Measurements from ENCODE around the gene KCNJ15. TPM values are rescaled to one million over a fixed set of nuclear protein-coding genes. Genes with fewer than 3 reads are reported as not detected.

The KCNJ15 gene
- total and polyA plus RNA-seq, 2 experiments from 2014 or later: not detected

GRCh38 chr21:38243732-38244406 lies 12.9 kb upstream of the KCNJ15 start:
- no peaks in the 10 kb centered on the region for H3K79me2 ChIP-seq (replicated peaks; ENCODE audit: insufficient read depth)
- H3K9me3 Mint-ChIP-seq: no peaks in the 10 kb centered on the region; the same call in 2 of the 3 replicates
- H3K36me3 Mint-ChIP-seq (ENCODE audit: low read depth): no peaks in the 10 kb centered on the region
- no peaks in the 10 kb centered on the region for H3K4me1 Mint-ChIP-seq
- H3K4me3 ChIP-seq: no peak overlapping the region
- H2AFZ ChIP-seq: no peak overlapping the region
- H3K36me3 ChIP-seq (ENCODE audit: insufficient read depth): no peaks in the 10 kb centered on the region
- no peak for DNase-seq (ENCODE audit: low spot score)
- H3K27me3 ChIP-seq (ENCODE audit: insufficient read depth): no peaks in the 10 kb centered on the region
- H3K4me2 ChIP-seq: no peak overlapping the region
- H3F3A ChIP-seq (replicated peaks; ENCODE audit: low read depth): no peaks in the 10 kb centered on the region
- H3K27ac ChIP-seq (ENCODE audit: low read depth): no peak overlapping the region
- H4K20me1 ChIP-seq (replicated peaks; ENCODE audit: insufficient read depth): no peaks in the 10 kb centered on the region
- H3K27ac Mint-ChIP-seq: no peak overlapping the region
- no peak overlapping the region for H3K4me3 Mint-ChIP-seq
- no peaks in the 10 kb centered on the region for H3K27me3 Mint-ChIP-seq (ENCODE audit: insufficient read depth, low read depth, poor library complexity)
- no peaks in the 10 kb centered on the region for H3K4me1 ChIP-seq (ENCODE audit: insufficient read depth)
- peaks cover 3% of the 10 kb centered on the region; the same call in 1 of the 2 replicates for H3K9me2 ChIP-seq (ENCODE audit: insufficient read depth)
- no peak for ATAC-seq
- TF ChIP-seq ZNF331 (CRISPR knock-in tag; IDR thresholded peaks at IDR 0.05; ENCODE audit: low read depth) (no peak), EZH2 (IDR thresholded peaks at IDR 0.05; ENCODE audit: low read depth, unreplicated experiment) (no peak), CREB1 (CRISPR knock-in tag; IDR thresholded peaks at IDR 0.05; ENCODE audit: low read depth) (no peak), NANOG (IDR thresholded peaks at IDR 0.05; ENCODE audit: borderline replicate concordance) (no peak), CTCF (conservative IDR thresholded peaks at IDR 0.05; ENCODE audit: low read depth in 2 of 2) (no peak), EZH2phosphoT487 (IDR thresholded peaks at IDR 0.05; ENCODE audit: unreplicated experiment) (no peak), JUNB (IDR thresholded peaks at IDR 0.05; ENCODE audit: unreplicated experiment) (no peak), POLR2AphosphoS5 (IDR thresholded peaks at IDR 0.05; ENCODE audit: low read depth) (no peak), ZNF114 (CRISPR knock-in tag; IDR thresholded peaks at IDR 0.05) (no peak), STAT1 (IDR thresholded peaks at IDR 0.05; ENCODE audit: unreplicated experiment) (no peak)
- TF ChIP-seq, protein P1, sequence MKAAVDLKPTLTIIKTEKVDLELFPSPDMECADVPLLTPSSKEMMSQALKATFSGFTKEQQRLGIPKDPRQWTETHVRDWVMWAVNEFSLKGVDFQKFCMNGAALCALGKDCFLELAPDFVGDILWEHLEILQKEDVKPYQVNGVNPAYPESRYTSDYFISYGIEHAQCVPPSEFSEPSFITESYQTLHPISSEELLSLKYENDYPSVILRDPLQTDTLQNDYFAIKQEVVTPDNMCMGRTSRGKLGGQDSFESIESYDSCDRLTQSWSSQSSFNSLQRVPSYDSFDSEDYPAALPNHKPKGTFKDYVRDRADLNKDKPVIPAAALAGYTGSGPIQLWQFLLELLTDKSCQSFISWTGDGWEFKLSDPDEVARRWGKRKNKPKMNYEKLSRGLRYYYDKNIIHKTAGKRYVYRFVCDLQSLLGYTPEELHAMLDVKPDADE (IDR thresholded peaks at IDR 0.05): no peak
- TF ChIP-seq, protein P2, sequence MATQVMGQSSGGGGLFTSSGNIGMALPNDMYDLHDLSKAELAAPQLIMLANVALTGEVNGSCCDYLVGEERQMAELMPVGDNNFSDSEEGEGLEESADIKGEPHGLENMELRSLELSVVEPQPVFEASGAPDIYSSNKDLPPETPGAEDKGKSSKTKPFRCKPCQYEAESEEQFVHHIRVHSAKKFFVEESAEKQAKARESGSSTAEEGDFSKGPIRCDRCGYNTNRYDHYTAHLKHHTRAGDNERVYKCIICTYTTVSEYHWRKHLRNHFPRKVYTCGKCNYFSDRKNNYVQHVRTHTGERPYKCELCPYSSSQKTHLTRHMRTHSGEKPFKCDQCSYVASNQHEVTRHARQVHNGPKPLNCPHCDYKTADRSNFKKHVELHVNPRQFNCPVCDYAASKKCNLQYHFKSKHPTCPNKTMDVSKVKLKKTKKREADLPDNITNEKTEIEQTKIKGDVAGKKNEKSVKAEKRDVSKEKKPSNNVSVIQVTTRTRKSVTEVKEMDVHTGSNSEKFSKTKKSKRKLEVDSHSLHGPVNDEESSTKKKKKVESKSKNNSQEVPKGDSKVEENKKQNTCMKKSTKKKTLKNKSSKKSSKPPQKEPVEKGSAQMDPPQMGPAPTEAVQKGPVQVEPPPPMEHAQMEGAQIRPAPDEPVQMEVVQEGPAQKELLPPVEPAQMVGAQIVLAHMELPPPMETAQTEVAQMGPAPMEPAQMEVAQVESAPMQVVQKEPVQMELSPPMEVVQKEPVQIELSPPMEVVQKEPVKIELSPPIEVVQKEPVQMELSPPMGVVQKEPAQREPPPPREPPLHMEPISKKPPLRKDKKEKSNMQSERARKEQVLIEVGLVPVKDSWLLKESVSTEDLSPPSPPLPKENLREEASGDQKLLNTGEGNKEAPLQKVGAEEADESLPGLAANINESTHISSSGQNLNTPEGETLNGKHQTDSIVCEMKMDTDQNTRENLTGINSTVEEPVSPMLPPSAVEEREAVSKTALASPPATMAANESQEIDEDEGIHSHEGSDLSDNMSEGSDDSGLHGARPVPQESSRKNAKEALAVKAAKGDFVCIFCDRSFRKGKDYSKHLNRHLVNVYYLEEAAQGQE (IDR thresholded peaks at IDR 0.05; ENCODE audit: unreplicated experiment): no peak
- TF ChIP-seq, protein P3, sequence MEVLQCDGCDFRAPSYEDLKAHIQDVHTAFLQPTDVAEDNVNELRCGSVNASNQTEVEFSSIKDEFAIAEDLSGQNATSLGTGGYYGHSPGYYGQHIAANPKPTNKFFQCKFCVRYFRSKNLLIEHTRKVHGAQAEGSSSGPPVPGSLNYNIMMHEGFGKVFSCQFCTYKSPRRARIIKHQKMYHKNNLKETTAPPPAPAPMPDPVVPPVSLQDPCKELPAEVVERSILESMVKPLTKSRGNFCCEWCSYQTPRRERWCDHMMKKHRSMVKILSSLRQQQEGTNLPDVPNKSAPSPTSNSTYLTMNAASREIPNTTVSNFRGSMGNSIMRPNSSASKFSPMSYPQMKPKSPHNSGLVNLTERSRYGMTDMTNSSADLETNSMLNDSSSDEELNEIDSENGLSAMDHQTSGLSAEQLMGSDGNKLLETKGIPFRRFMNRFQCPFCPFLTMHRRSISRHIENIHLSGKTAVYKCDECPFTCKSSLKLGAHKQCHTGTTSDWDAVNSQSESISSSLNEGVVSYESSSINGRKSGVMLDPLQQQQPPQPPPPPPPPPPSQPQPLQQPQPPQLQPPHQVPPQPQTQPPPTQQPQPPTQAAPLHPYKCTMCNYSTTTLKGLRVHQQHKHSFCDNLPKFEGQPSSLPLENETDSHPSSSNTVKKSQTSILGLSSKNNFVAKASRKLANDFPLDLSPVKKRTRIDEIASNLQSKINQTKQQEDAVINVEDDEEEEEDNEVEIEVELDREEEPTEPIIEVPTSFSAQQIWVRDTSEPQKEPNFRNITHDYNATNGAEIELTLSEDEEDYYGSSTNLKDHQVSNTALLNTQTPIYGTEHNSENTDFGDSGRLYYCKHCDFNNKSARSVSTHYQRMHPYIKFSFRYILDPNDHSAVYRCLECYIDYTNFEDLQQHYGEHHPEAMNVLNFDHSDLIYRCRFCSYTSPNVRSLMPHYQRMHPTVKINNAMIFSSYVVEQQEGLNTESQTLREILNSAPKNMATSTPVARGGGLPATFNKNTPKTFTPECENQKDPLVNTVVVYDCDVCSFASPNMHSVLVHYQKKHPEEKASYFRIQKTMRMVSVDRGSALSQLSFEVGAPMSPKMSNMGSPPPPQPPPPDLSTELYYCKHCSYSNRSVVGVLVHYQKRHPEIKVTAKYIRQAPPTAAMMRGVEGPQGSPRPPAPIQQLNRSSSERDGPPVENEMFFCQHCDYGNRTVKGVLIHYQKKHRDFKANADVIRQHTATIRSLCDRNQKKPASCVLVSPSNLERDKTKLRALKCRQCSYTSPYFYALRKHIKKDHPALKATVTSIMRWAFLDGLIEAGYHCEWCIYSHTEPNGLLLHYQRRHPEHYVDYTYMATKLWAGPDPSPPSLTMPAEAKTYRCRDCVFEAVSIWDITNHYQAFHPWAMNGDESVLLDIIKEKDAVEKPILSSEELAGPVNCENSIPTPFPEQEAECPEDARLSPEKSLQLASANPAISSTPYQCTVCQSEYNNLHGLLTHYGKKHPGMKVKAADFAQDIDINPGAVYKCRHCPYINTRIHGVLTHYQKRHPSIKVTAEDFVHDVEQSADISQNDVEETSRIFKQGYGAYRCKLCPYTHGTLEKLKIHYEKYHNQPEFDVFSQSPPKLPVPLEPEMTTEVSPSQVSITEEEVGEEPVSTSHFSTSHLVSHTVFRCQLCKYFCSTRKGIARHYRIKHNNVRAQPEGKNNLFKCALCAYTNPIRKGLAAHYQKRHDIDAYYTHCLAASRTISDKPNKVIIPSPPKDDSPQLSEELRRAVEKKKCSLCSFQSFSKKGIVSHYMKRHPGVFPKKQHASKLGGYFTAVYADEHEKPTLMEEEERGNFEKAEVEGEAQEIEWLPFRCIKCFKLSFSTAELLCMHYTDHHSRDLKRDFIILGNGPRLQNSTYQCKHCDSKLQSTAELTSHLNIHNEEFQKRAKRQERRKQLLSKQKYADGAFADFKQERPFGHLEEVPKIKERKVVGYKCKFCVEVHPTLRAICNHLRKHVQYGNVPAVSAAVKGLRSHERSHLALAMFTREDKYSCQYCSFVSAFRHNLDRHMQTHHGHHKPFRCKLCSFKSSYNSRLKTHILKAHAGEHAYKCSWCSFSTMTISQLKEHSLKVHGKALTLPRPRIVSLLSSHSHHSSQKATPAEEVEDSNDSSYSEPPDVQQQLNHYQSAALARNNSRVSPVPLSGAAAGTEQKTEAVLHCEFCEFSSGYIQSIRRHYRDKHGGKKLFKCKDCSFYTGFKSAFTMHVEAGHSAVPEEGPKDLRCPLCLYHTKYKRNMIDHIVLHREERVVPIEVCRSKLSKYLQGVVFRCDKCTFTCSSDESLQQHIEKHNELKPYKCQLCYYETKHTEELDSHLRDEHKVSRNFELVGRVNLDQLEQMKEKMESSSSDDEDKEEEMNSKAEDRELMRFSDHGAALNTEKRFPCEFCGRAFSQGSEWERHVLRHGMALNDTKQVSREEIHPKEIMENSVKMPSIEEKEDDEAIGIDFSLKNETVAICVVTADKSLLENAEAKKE (CRISPR knock-in tag; IDR thresholded peaks at IDR 0.05): no peak

All from GM23338 (cell line).